Measurements from ENCODE around the gene KIAA1958. TPM values are rescaled to one million over a fixed set of nuclear protein-coding genes. Genes with fewer than 3 reads are reported as not detected.

The KIAA1958 gene
- polyA plus RNA-seq, 2 of the 4 experiments (the other 2 are of a cell fraction), result 2.2 to 3.7 TPM

- peak overlapping the region; percentile 87 to 89 for H3K27ac ChIP-seq
- CTCF ChIA-PET, result interaction anchor here (0.5 to 0.9 kb wide), 2 partner anchors 224 to 736 kb away, joined by 3 to 4 read pairs; no protein-coding TSS in a partner anchor
- no peak for FAIRE-seq
- POLR2A ChIA-PET, result interaction anchor here (0.7 to 2.0 kb wide), 10 partner anchors 7 to 374 kb away, joined by 3 to 14 read pairs (median 6); partner anchors contain the start of genes HSDL2 and INIP
- H3K4me1 ChIP-seq, result peaks cover 18% of the 10 kb centered on the region
- H3K9me3 ChIP-seq, result no peaks in the 10 kb centered on the region
- ATAC-seq, result peak; percentile 60 to 85
- H3K4me3 ChIP-seq, result peak overlapping the region; percentile 97
- WGBS (ENCODE audit: missing lambda C conversion rate), result under 1% methylated on average over 12 of the region's 80 CpGs
- TF ChIP-seq TP53 (CRISPR knock-in tag; IDR thresholded peaks at IDR 0.05), result no peak
- no peak for TF ChIP-seq CTCF (IDR thresholded peaks at IDR 0.05)
- no peak for TF ChIP-seq KDM5A (IDR thresholded peaks at IDR 0.05)
- no peak for TF ChIP-seq ZFP36 (IDR thresholded peaks at IDR 0.05; ENCODE audit: borderline replicate concordance, partially characterized antibody)
- no peak for TF ChIP-seq CBX8 (IDR thresholded peaks at IDR 0.05)
- no peak for TF ChIP-seq USF2 (IDR thresholded peaks at IDR 0.05)
- no peak for TF ChIP-seq KDM1A (IDR thresholded peaks at IDR 0.05; ENCODE audit: low read depth)
- TF ChIP-seq PHF8 (IDR thresholded peaks at IDR 0.05; ENCODE audit: borderline replicate concordance, low read depth), result 0 out of 2 replicates have a peak, but pooled peaks have one; percentile 46
- TF ChIP-seq SMC3 (IDR thresholded peaks at IDR 0.05), result no peak
- no peak for TF ChIP-seq HES2 (IDR thresholded peaks at IDR 0.05)
- no peak for TF ChIP-seq REST (IDR thresholded peaks at IDR 0.05)
- TF ChIP-seq E2F6 (IDR thresholded peaks at IDR 0.05; ENCODE audit: borderline replicate concordance, low read depth), result no peak
- TF ChIP-seq BCL3 (IDR thresholded peaks at IDR 0.05), result 0 out of 3 replicates have a peak, but pooled peaks have one; percentile 3
- no peak for TF ChIP-seq BHLHE40 (IDR thresholded peaks at IDR 0.05; ENCODE audit: low read depth, low read length)
- H3K4me2 ChIP-seq, result peak overlapping the region; percentile 71
- DNase-seq (ENCODE audit: low read depth in 1 of 2, low spot score in 1 of 2), result peak; percentile 61 to 62
These were observed 576 bp downstream of the KIAA1958 start for GRCh38 chr9:112487008-112487798.
